ENCODE data around the gene MCOLN1. TPM values are rescaled to one million over a fixed set of nuclear protein-coding genes. Genes with fewer than 3 reads are reported as not detected.

The MCOLN1 gene
- total and polyA plus RNA-seq, 9 of the 15 experiments (the other 6 are each of a cell fraction or from before 2014, with no cell fraction given) = 0.25 to 15.4 (median 7.1) TPM

DNA sequence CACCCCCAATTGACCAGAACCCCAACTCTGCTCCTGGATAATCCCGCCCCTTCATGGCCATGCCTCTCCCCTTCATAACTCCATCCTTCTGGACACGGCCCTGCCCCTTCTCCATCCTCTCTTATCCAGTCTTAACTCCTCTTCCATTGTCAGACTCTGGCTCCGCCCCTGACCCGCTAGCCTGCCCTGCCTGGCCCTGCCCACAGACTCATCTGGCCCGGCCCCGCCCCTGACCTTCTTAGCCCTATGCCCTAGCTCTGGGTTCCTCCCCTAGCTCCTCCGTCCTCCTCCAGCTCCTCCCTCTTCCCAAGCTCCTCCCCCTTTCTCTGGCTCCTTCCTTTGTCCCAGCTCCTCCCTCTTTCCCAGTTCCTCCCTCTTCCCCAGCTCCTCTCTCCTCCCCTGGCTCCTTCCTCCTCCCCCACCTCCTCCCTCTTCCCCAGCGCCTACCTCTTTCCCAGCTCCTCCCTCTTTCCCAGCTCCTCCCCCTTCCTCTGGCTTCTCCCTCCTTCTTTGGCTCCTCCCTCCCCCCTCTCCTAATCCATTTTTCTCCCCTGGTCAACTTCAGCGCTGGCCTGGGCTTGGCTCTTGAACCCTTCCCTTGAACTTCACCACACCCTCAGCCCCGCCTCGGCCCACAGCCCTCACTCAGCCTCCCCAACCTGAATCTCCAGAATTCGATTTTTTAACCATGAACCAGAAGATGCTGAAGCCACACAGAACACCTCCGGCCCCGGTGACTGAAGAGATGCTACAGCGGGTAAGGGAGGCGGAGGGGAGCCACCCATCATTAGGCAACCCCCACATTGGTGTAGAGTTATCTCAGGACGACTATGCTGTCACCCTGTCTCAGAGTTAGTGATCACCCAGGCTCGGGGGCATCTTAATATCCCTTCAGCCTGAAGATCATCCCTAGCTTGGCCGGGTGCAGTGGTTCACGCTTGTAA lies 15.8 kb upstream of the MCOLN1 start (continued):
- TF ChIP-seq, protein P1, sequence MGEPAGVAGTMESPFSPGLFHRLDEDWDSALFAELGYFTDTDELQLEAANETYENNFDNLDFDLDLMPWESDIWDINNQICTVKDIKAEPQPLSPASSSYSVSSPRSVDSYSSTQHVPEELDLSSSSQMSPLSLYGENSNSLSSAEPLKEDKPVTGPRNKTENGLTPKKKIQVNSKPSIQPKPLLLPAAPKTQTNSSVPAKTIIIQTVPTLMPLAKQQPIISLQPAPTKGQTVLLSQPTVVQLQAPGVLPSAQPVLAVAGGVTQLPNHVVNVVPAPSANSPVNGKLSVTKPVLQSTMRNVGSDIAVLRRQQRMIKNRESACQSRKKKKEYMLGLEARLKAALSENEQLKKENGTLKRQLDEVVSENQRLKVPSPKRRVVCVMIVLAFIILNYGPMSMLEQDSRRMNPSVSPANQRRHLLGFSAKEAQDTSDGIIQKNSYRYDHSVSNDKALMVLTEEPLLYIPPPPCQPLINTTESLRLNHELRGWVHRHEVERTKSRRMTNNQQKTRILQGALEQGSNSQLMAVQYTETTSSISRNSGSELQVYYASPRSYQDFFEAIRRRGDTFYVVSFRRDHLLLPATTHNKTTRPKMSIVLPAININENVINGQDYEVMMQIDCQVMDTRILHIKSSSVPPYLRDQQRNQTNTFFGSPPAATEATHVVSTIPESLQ (CRISPR knock-in tag; IDR thresholded peaks at IDR 0.05) = no peak
- no peak for TF ChIP-seq NCOR1 (IDR thresholded peaks at IDR 0.05)
- TF ChIP-seq, protein P2, sequence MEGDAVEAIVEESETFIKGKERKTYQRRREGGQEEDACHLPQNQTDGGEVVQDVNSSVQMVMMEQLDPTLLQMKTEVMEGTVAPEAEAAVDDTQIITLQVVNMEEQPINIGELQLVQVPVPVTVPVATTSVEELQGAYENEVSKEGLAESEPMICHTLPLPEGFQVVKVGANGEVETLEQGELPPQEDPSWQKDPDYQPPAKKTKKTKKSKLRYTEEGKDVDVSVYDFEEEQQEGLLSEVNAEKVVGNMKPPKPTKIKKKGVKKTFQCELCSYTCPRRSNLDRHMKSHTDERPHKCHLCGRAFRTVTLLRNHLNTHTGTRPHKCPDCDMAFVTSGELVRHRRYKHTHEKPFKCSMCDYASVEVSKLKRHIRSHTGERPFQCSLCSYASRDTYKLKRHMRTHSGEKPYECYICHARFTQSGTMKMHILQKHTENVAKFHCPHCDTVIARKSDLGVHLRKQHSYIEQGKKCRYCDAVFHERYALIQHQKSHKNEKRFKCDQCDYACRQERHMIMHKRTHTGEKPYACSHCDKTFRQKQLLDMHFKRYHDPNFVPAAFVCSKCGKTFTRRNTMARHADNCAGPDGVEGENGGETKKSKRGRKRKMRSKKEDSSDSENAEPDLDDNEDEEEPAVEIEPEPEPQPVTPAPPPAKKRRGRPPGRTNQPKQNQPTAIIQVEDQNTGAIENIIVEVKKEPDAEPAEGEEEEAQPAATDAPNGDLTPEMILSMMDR (IDR thresholded peaks at IDR 0.05 in 2 of 3, conservative IDR thresholded peaks at IDR 0.05 in 1 of 3; ENCODE audit: insufficient read depth in 2 of 3, low read depth in 1 of 3, low read length in 3 of 3) = no peak
- TF ChIP-seq, protein P3, sequence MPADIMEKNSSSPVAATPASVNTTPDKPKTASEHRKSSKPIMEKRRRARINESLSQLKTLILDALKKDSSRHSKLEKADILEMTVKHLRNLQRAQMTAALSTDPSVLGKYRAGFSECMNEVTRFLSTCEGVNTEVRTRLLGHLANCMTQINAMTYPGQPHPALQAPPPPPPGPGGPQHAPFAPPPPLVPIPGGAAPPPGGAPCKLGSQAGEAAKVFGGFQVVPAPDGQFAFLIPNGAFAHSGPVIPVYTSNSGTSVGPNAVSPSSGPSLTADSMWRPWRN (IDR thresholded peaks at IDR 0.05; ENCODE audit: low read depth) = no peak
- no peak for TF ChIP-seq ZNF778 (CRISPR knock-in tag; IDR thresholded peaks at IDR 0.05)
- TF ChIP-seq ZNF224 (CRISPR knock-in tag; IDR thresholded peaks at IDR 0.05) = no peak
- TF ChIP-seq NCOA2 (IDR thresholded peaks at IDR 0.05; ENCODE audit: partially characterized antibody in 2 of 2) = no peak
- no peak for TF ChIP-seq MEF2A (IDR thresholded peaks at IDR 0.05; ENCODE audit: control insufficient read depth, low read depth, low read length)
- TF ChIP-seq, protein P4, sequence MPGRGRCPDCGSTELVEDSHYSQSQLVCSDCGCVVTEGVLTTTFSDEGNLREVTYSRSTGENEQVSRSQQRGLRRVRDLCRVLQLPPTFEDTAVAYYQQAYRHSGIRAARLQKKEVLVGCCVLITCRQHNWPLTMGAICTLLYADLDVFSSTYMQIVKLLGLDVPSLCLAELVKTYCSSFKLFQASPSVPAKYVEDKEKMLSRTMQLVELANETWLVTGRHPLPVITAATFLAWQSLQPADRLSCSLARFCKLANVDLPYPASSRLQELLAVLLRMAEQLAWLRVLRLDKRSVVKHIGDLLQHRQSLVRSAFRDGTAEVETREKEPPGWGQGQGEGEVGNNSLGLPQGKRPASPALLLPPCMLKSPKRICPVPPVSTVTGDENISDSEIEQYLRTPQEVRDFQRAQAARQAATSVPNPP (IDR thresholded peaks at IDR 0.05; ENCODE audit: borderline replicate concordance, insufficient read depth, insufficient read length) = no peak
- TF ChIP-seq SMARCE1 (IDR thresholded peaks at IDR 0.05) = peak; percentile 78
- TF ChIP-seq TAL1 (IDR thresholded peaks at IDR 0.05) = 0 out of 2 replicates have a peak, but pooled peaks have one; percentile 18
- TF ChIP-seq, protein P5, sequence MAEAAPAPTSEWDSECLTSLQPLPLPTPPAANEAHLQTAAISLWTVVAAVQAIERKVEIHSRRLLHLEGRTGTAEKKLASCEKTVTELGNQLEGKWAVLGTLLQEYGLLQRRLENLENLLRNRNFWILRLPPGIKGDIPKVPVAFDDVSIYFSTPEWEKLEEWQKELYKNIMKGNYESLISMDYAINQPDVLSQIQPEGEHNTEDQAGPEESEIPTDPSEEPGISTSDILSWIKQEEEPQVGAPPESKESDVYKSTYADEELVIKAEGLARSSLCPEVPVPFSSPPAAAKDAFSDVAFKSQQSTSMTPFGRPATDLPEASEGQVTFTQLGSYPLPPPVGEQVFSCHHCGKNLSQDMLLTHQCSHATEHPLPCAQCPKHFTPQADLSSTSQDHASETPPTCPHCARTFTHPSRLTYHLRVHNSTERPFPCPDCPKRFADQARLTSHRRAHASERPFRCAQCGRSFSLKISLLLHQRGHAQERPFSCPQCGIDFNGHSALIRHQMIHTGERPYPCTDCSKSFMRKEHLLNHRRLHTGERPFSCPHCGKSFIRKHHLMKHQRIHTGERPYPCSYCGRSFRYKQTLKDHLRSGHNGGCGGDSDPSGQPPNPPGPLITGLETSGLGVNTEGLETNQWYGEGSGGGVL (CRISPR knock-in tag; IDR thresholded peaks at IDR 0.05) = no peak
- no peak for TF ChIP-seq EP300 (IDR thresholded peaks at IDR 0.05; ENCODE audit: low read length)
- no peak for TF ChIP-seq ZNF668 (CRISPR knock-in tag; IDR thresholded peaks at IDR 0.05)
- TF ChIP-seq SP2 (IDR thresholded peaks at IDR 0.05; ENCODE audit: extremely low read depth, low read depth, low read length, poor library complexity, severe bottlenecking) = no peak
- TF ChIP-seq, protein P6, sequence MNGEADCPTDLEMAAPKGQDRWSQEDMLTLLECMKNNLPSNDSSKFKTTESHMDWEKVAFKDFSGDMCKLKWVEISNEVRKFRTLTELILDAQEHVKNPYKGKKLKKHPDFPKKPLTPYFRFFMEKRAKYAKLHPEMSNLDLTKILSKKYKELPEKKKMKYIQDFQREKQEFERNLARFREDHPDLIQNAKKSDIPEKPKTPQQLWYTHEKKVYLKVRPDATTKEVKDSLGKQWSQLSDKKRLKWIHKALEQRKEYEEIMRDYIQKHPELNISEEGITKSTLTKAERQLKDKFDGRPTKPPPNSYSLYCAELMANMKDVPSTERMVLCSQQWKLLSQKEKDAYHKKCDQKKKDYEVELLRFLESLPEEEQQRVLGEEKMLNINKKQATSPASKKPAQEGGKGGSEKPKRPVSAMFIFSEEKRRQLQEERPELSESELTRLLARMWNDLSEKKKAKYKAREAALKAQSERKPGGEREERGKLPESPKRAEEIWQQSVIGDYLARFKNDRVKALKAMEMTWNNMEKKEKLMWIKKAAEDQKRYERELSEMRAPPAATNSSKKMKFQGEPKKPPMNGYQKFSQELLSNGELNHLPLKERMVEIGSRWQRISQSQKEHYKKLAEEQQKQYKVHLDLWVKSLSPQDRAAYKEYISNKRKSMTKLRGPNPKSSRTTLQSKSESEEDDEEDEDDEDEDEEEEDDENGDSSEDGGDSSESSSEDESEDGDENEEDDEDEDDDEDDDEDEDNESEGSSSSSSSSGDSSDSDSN (IDR thresholded peaks at IDR 0.05; ENCODE audit: borderline replicate concordance in 1 of 2, low read depth in 2 of 2, low read length in 2 of 2) = no peak

Data from K562 (cell line).